ENCODE measurements around the gene TBC1D17. TPM values are rescaled to one million over a fixed set of nuclear protein-coding genes. Genes with fewer than 3 reads are reported as not detected.
"Not testable (repeated sequence)": the region's sequence is repeated elsewhere in the genome, so short reads cannot be mapped to it uniquely, and the experiment has no call there.

TBC1D17 gene
- total RNA-seq, 2 donors from 2014 or later = 20.4 to 27.5 TPM

DNA sequence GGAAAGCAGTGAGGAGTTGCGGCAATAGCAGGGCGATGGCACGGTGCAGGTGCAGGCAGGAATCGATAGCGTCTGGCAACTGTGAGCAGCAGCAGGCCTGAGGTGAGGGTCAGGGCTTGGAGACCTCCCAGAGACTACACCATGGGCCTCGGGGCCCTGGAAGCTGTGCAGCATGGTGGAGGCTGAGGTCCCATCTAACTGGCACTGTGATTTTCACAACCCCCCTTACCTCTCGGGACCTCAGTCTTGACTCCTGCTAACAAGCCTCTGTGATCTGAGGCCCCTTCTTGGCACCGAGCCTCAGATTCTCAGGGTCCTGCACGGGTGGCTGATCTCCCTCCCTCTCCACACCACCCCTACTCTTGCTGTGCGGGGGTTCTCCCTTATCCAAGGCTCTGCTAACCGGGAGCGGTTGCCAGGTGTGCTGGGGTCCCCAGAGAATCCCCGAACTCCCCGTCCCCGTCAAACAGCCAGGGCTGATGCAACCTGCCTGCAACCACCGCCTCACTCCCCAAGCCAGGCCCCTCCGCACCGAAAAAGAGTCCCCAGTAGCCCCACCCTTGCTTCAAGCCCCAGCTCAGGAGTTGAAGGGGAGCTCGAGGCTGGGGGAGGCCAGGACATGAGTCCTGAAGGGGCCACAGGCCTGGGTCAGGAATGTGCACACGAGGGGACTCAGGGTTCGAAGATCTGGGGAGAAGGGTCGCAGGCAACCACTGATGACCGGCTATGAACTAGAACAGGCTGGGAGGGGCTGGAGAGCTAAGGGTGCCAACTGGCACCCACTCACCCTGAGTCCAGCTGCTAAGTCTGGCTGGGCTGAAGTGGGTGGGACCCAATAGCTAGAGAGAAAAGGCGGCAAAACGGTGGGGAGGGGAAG lies 46.7 kb downstream of the TBC1D17 start:
- H3K27ac ChIP-seq = no peak overlapping the region
- no peaks in the 10 kb centered on the region for H3K27me3 ChIP-seq
- H3K4me3 ChIP-seq = no peak overlapping the region
- peaks cover 20% of the 10 kb centered on the region for H3K36me3 ChIP-seq
- TF ChIP-seq, protein P1, sequence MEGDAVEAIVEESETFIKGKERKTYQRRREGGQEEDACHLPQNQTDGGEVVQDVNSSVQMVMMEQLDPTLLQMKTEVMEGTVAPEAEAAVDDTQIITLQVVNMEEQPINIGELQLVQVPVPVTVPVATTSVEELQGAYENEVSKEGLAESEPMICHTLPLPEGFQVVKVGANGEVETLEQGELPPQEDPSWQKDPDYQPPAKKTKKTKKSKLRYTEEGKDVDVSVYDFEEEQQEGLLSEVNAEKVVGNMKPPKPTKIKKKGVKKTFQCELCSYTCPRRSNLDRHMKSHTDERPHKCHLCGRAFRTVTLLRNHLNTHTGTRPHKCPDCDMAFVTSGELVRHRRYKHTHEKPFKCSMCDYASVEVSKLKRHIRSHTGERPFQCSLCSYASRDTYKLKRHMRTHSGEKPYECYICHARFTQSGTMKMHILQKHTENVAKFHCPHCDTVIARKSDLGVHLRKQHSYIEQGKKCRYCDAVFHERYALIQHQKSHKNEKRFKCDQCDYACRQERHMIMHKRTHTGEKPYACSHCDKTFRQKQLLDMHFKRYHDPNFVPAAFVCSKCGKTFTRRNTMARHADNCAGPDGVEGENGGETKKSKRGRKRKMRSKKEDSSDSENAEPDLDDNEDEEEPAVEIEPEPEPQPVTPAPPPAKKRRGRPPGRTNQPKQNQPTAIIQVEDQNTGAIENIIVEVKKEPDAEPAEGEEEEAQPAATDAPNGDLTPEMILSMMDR (IDR thresholded peaks at IDR 0.05) = no peak
- no peaks in the 10 kb centered on the region for H3K9me3 ChIP-seq
- no peak for DNase-seq (ENCODE audit: low spot score)
- H3K4me1 ChIP-seq = peaks cover 0 to 35% of the 10 kb centered on the region in 2 donors

DNA sequence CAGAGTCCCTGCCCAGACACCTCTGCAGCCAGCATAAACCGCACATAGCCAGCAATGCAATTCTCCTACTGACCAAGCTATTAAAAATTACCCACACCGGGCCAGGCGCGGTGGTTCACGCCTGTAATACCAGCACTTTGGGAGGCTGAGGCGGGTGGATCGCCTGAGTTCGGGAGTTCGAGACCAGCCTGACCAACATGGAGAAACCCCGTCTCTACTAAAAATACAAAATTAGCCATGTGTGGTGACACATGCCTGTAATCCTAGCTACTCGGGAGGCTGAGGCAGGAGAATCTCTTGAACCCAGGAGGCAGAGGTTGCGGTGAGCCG lies 47.3 kb downstream of the TBC1D17 start:
- H3K27ac ChIP-seq; H3K27me3 ChIP-seq; H3K9me3 ChIP-seq; H3K4me3 ChIP-seq; DNase-seq (ENCODE audit: low spot score): not testable (repeated sequence)
- H3K36me3 ChIP-seq = peaks cover 20% of the 10 kb centered on the region
- H3K4me1 ChIP-seq = peaks cover 0 to 37% of the 10 kb centered on the region in 2 donors

DNA sequence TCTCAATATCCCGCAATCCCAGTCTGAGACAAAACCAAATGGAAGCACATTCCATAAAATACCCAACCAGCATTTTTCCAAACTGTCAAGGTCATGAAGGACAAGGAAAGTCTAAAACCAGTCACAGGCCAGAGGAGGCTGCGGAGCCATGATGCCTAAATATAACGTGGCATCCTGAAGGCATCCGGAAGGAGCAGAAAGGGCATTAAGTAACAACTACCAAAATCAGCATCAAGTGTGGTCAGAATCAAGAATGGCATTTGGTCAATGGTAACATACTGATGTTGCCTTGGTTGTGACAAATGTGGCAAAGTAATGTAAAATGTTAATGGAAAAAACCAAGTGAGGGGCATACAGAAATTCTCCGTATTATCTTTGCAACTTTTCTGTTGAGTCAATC lies 48.0 kb downstream of the TBC1D17 start:
- H3K9me3 ChIP-seq = no peaks in the 10 kb centered on the region
- no peaks in the 10 kb centered on the region for H3K27me3 ChIP-seq
- H3K4me3 ChIP-seq = no peak overlapping the region
- peaks cover 0 to 44% of the 10 kb centered on the region in 2 donors for H3K4me1 ChIP-seq
- H3K27ac ChIP-seq = no peak overlapping the region
- TF ChIP-seq, protein P1 (IDR thresholded peaks at IDR 0.05) = no peak
- H3K36me3 ChIP-seq = peaks cover 20% of the 10 kb centered on the region
- DNase-seq (ENCODE audit: low spot score) = no peak

DNA sequence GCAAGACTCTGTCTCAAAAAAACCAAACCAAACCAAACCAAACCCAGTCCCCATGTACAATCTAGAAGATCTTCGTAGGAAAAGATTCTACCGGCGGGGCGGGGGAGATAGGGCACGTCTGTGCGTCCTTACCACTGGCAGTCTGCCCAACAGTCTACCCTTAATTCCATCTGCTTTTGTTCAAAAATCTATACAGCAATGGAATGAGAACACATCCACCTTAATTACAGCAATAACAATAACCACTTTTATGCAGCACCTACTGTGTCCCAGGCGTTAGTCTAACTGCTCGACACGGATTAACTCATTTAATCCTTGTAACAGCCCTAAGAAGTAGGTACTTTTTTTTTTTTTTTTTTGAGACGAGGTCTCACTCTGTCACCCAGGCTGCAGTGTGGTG lies 49.0 kb downstream of the TBC1D17 start:
- no peak overlapping the region for H3K4me3 ChIP-seq
- peaks cover 20% of the 10 kb centered on the region for H3K36me3 ChIP-seq

DNA sequence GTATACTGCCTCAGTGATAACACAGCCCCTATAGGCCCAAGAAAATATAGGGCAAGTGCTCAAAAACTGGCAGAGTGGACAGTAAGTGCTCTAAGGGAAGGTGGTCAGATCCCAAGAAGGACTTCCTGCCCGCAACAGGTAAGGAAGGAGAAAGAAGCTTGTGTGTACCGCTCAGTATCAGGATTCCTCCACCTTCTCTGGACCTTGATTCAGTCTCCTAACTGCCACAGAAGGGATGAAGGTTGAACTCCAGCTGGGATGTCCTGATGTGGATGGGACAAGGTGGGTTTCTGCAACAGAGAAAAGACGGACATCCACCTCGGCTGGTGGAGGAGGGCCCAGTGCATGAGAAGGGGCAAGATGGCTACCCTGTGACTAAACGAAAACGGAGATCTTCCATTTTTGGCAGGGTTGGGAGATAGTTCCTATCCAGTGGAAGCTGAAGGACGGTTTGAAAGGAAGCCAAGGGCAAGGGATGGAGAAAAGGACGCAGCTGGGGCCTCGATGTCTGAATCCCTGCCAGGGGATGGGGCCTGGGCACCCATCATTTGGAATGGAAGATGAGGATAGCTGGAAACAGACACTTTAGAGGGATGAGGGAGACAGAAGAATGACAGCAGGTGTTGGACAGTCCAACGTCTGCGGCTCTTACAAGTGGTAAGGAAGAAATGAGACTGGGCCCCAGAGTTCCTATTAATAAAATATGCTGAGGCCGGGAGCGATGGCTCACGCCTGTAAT lies 50.2 kb downstream of the TBC1D17 start:
- DNase-seq (ENCODE audit: low spot score) = no peak
- Histone ChIP-seq H3K9me3 (no peaks in the 10 kb centered on the region), H3K27me3 (no peaks in the 10 kb centered on the region), H3K36me3 (peaks cover 20% of the 10 kb centered on the region), H3K4me3 (no peak overlapping the region), H3K4me1 (peaks cover 0 to 48% of the 10 kb centered on the region in 2 donors), H3K27ac (no peak overlapping the region)
- TF ChIP-seq, protein P1 (IDR thresholded peaks at IDR 0.05) = no peak

More for the DNA sequence above, 49.0 kb downstream of the TBC1D17 start:
- Histone ChIP-seq H3K9me3 (no peaks in the 10 kb centered on the region), H3K27me3 (no peaks in the 10 kb centered on the region), H3K27ac (no peak overlapping the region), H3K4me1 (peaks cover 0 to 48% of the 10 kb centered on the region in 2 donors)
- TF ChIP-seq, protein P1 (IDR thresholded peaks at IDR 0.05) = no peak
- DNase-seq (ENCODE audit: low spot score) = no peak

DNA sequence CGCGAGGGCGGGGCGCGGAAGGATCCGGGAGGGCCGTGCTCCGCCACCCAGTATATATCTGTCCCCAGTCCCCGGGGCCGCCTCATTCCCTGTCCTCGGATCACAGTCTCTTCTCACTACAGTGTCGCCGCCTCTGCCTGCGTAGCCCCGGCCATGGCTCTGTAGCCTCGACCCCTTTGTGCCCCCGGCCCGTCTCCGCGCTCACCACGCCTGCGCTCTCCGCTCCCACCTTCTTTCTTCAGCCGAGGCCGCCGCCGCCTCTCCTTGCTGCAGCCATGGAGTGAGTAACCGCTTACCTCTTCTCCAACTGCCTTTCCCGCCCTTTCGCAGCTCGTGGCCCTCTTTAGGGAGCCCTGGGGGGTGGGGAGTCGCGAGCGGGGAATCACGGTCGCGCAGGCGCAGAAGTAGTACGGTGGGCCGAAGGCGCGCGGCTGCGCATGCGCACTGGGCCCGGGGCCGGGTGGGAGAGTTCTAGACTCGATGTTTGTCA lies 51.7 kb downstream of the TBC1D17 start, which contains the start of the genes ATF5 and NUP62:
Gene ATF5 (plus strand): TSS at position 85 of the 490 bp plus-strand sequence. CDS start 1,646 bp downstream, outside the sequence.
Gene NUP62 (minus strand): TSS at position 384 of the 490 bp plus-strand sequence. CDS start 19,697 bp downstream, outside the sequence.
- Histone ChIP-seq H3K27ac (peak within 1 kb of the TSS; percentile 92 to 93), H3K36me3 (peaks cover 7% of the 10 kb centered on the region), H3K27me3 (no peaks in the 10 kb centered on the region), H3K4me3 (peak within 1 kb of the TSS; percentile 86 to 88), H3K4me1 (peaks cover 0 to 44% of the 10 kb centered on the region in 2 donors), H3K9me3 (no peaks in the 10 kb centered on the region)
- peak; percentile 83 for DNase-seq (ENCODE audit: low spot score)
- TF ChIP-seq, protein P1 (IDR thresholded peaks at IDR 0.05) = no peak

Data from right atrium auricular region (tissue), 2 donors.